T-helper 2 cell (primary cell): ENCODE data around the gene XXYLT1.
"Not testable (repeated sequence)": the region's sequence is repeated elsewhere in the genome, so short reads cannot be mapped to it uniquely, and the experiment has no call there.

ENCODE experiments used
- DNase-seq, 5 experiments: peaks; one replicate each; pipeline versions ENCODE4 v3.0.0 to v3.0.0-alpha.2; 2012 to 2022

XXYLT1 gene

GRCh38 chr3:195224980-195225580 is 45.9 kb downstream of the XXYLT1 start:
- no peak for DNase-seq

DNA sequence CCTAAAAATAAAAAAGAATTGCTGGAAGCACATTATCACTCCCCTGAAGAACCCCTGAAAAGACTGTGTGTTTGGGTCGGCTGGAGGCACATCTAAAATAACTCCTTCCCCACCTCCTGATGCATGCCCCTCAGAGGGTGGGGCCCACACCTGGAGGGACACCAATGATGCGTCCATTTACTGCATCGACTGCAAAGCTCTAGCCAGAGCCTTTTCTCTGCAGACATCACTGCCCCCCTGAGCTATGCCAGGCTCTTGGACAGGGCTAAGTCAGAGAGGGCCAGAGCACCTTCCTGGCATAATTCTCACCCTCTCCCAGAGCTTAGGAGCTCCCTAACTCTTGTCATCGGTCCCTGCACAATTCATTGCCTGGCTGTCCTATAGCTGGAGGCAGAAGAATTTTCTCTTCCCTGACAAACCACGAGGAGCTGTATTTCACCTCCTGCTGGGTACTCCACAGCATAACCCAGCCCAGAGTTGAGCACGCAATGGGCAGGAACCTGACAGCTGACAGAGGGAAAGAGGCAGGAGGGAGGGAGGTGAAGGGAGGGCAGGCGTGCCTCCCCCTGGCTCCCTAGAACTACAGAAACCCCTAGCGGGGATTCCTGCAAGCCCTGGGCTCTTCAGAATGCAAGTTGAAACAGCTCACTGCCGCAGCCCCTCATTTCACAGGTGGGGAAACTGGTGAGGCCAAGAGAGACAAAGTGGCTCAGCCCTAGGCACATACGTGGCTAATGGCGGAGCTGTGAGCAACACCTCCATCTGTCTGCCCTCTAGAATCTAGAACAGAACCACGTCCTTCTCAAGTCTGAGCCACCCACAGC is 46.6 kb downstream of the XXYLT1 start:
- no peak for DNase-seq

DNA sequence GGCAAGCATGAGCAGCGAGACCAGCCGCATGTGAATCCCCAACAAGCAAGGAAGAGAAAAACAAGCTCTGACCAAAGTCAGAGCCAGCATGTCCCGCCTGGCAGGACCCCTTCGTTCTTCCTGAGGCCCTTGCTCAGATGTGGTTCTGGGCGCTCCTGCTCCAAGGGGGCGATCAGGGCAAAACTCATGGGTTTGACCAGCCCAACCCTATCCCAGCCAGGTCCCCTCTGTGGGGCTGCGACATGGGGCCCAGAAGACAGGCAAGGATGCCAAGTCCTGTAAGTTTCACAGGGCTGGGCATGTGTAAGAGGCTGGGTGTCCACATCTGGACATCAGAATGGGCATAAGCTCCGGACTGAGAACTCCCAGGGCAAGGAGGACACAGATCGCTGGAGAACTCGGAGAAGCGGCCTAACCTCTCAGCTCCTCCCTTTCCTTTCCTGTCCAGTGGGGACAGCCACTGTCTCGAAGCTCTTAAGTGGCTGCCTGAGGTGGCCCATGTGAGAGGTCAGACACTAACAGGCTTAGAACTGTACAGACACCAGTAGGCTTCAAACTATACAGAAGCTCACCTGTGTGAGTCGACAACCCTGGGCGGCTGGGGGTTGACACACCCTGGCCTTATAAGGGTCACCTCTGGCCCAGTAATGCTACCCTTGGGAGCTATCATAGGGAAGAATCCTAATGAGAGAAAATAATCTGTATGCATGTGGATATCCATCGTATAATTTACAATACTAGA is 48.9 kb downstream of the XXYLT1 start:
- DNase-seq = no peak

- DNase-seq = no peak
Measured at GRCh38 chr3:195221015-195221853, 49.7 kb downstream of the XXYLT1 start.

DNA sequence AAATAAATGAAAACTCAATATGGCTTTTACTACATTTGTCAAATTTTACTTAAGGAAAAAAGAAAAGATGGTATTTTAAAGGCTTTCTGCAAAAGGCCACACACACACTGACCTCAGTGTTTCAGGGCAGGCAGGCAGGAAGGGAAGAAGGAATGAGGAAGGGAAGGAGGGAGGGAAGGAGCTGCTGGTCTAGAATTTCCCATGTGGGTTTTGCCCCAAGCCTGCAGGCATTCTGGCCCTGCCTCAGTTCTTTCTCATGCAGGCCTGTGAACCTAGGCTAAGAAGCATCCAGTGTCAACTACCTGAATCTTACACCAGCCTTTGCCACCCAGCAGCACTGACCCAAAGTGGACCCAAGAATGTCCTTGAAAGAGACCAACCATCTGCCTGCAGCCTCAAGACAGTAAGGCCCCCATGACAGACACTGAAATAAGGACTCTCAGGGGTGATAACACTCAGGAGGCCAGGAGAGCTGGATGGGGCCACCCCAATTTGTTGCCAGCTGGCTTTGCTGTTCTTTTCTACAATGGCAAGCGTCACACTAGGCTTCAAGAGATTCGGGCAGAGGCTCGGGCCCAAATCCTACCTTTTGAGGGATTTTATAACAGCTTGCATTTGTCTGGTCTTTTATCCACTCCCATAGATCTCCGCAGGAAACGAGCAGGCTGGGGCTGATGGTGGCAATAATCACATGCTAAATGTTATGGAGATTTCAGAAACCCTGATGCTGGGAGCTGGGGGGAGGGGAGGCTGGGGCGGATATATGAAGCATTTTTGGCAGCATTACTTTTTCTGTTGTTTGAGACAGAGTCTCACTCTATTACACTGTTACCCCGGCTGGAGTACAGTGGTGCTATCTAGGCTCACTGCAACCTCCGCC is 51.4 kb downstream of the XXYLT1 start:
- DNase-seq = no peak

- DNase-seq = not testable (repeated sequence)
Measured at GRCh38 chr3:195218331-195218730, 52.6 kb downstream of the XXYLT1 start.

DNA sequence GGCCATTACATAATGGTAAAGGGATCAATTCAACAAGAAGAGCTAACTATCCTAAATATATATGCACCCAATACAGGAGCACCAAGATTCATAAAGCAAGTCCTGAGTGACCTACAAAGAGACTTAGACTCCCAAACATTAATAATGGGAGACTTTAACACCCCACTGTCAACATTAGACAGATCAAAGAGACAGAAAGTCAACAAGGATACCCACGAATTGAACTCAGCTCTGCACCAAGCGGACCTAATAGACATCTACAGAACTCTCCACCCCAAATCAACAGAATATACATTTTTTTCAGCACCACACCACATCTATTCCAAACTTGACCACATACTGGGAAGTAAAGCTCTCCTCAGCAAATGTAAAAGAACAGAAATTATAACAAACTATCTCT is 55.4 kb downstream of the XXYLT1 start:
- DNase-seq = not testable (repeated sequence)

- no peak for DNase-seq
Measured at GRCh38 chr3:195214381-195214780, 56.6 kb downstream of the XXYLT1 start.

DNA sequence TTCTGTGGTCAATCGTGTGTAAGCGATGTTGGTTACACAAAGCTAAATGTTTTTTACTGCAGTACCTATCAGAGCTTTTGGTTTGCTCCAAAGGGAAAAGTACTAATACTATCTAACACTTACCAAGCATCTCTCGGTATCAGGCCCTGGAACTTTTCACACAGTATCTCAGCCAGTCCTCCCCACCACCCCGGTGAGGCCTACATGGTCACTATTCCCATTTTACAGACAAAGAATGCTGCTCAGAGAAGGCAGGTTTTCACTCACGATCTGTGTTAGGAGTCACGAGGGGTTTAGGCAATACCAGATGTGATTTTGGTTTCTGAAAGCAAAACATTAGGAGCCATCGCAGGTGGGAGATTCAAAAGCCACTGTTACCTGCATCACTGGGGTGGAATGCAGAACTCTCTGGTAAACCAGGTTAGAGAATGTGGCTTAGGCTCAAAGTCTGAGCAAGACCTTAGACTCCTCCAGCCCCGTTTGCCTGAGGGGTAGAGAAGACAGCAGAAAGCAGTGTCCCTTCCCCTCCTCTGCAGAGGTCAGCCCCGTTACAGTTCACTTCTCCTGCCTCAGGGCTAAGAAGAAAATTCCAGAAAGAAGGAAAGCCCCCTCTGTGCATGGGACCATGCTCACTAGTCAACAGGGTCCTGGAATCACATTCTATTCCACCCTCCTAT is 57.2 kb downstream of the XXYLT1 start:
- DNase-seq = no peak

DNA sequence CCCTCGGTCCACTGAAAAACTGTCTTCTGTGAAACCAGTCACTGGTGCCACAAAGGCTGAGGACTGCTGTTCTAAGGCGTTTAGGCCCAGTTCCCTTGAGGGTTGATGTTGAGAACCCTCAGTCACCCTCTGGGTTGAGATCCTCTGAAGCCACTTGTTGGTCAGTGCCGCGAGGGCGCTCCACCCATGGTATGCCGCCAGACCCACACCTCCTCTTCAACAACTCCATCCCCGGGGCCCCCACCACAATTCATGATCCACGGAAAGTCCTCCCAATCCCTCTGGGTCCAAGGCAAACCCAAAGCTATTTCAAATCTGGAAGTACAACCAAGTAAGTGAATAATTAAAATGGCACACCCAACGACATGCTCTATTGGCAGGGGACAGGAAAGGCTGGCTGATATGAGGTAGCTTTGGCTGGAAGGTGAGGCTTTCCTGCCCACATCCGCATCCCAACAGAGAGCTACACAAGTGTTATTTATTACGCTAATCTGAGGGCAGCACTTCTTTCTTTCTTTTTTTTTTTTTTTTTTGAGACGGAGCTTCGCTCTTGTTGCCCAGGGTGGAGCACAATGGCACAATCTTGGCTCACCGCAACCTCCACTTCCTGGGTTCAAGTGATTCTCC is 58.1 kb downstream of the XXYLT1 start:
- DNase-seq = no peak

GRCh38 chr3:195212033-195212748 is 58.8 kb downstream of the XXYLT1 start:
- no peak for DNase-seq

DNA sequence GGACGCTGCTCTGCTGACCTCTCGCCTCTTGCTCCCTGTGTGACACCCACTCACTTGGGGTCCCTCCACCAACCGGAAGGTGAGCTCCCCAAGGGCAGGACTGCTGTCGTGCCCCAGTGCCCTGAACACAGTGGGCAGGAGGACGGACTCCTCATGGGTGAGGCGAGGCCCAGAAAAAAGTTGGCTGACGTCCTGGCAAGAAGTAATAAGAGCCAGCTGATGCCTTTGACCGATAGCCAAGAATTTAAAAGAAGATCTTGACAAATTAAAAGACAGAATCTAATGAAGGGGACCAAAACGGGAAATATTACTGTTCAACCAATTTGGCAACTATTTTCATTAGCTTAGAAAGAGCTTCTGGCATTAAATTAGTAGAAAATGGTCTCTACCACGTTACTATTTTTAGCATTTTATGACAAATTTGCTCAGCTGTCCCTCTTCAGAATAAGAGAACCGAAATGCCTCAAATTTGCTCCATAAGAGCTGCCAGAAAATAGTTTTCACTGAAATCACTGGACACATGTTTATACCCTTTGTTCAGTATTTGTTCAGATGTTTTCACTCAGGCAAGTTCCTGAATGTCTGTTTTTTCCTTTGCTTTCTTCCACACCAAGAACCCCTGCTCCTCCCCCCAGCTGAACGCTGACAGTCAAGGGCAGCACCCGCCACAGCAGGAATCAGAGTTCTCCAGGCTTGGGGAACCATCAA is 60.5 kb downstream of the XXYLT1 start:
- no peak for DNase-seq

- no peak for DNase-seq
Measured at GRCh38 chr3:195209847-195210265, 61.1 kb downstream of the XXYLT1 start.

DNA sequence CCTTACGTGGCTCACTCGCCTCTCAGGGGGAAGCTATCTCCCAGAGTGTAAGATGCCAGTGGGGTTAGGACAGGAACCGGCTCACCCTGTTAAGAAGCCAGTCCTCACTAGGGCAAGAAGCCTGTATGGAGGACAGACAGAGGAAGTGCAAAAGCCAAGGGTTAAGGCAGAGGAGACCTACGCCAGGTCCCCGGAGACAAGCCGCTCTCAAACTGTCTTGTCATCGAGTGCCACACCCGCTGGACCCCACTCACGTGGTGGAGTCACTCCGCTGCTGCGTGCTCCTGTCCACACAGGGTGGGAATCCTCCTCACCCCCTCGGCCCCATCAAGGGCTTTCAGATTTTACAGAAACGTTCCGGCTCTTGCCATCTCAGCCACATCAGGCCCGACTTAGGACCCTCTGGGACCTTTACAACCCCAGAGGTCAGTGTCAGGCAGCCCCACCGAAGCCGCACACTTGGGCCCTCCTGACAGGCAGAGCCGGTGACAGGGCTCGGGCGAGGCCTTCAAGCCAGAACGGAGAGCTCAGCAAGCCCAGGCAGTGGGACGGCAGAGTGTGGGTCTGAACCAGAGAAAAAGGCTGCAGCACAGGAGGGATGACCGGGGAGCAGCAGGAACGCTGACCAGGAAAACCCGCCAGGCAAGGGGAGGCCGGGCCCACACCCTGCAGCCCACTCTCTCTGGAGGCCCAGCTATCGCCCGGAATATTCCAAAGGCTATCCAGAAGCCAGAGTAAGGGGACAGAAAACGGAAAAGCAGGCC is 61.7 kb downstream of the XXYLT1 start:
- no peak for DNase-seq

DNA sequence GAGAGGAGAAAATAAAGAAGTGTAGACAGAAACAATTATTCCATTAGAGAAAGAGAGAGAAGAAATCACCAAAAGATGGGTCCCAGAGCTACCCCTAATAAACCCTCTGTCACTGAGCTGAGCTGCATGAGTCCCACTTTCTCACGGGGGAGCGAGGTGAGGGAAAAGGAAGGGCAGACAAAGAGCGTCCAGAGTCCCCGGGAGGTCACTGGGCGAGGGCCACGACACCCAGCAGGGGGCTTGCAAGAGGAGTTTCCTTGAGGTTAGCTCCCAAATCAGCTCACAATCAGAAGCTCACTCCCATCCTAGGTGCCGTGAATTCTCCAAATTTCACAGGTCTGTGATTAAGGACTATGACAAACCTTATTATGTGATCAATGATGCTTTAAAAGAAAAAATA is 62.3 kb downstream of the XXYLT1 start:
- no peak for DNase-seq

- peak in 1 of 5 experiments; percentile 38 for DNase-seq
Measured at GRCh38 chr3:195208183-195208582, 62.8 kb downstream of the XXYLT1 start.

GRCh38 chr3:195207731-195208130 is 63.2 kb downstream of the XXYLT1 start:
- DNase-seq = no peak

- no peak for DNase-seq
Measured at GRCh38 chr3:195207056-195207455, 63.9 kb downstream of the XXYLT1 start.
